HEK293 (cell line): ENCODE results near the gene CADM3.

Experiments
- CTCF ChIA-PET: fragments of 350-600 bp; formaldehyde crosslinking; extraction: SDS; loops from one replicate; lab custom pipeline; 2021; ENCODE audit warnings: antibody characterized with exemption; lab: Yijun Ruan, JAX
- POLR2A ChIA-PET: fragments of 300-600 bp; formaldehyde crosslinking; extraction: SDS; loops from one replicate; lab custom pipeline; 2020; ENCODE audit warnings: antibody characterized with exemption, inconsistent platforms; lab: Yijun Ruan, JAX
- H3K27ac ChIP-seq: fragments of 200-500 bp; sonication (Bioruptor generic); 2 replicates; pipeline ENCODE4 v1.5.1; 2014; ENCODE audit warnings: low read depth, low read length, control low read depth, inconsistent platforms; ENCODE audit errors: extremely low read depth
- H3K36me3 ChIP-seq, 2 experiments: fragments of 200-500 bp in 1 of 2; sonication (Bioruptor generic) in 1 of 2; 1 replicate in 1 of 2; 2 replicates in 1 of 2; pipeline ENCODE4 v1.5.1; 2014 to 2017; ENCODE audit warnings: inconsistent platforms in 2 of 2, low read length in 2 of 2; ENCODE audit not compliant: control insufficient read depth in 2 of 2, insufficient read depth in 1 of 2
- H3K4me1 ChIP-seq: fragments of 200-500 bp; sonication (Bioruptor generic); 2 replicates; pipeline ENCODE4 v1.5.1; 2014; ENCODE audit warnings: mild to moderate bottlenecking, low read length, inconsistent platforms; ENCODE audit not compliant: control insufficient read depth, insufficient read depth
- H3K4me3 ChIP-seq: 2 replicates; pipeline ENCODE4 v1.5.1; 2011; ENCODE audit warnings: low read depth, mild to moderate bottlenecking, control low read depth, low read length, moderate library complexity
- H3K9me3 ChIP-seq: fragments of 200-500 bp; sonication (Bioruptor generic); 2 replicates; pipeline ENCODE4 v1.5.1; 2014; ENCODE audit warnings: low read depth, low read length, inconsistent platforms; ENCODE audit not compliant: control insufficient read depth, insufficient read depth
- EGR2 ChIP-seq: fragments of 450-650 bp; formaldehyde crosslinking; IDR thresholded peaks from 2 replicates; pipeline ENCODE4 v1.5.1; 2016; ENCODE audit warnings: low read depth, missing biosample characterization, missing genetic modification characterization
- ELK4 ChIP-seq: IDR thresholded peaks from 2 replicates; pipeline ENCODE4 v1.6.1; 2011; ENCODE audit warnings: mild to moderate bottlenecking, low read depth, low read length, borderline replicate concordance
- FEZF1 ChIP-seq: fragments of 450-650 bp; formaldehyde crosslinking; IDR thresholded peaks from 2 replicates; pipeline ENCODE4 v1.5.1; 2016; ENCODE audit warnings: missing biosample characterization, missing genetic modification characterization
- GLI4 ChIP-seq: fragments of 450-650 bp; formaldehyde crosslinking; IDR thresholded peaks from 2 replicates; pipeline ENCODE4 v1.5.1; 2016; ENCODE audit warnings: missing biosample characterization, missing genetic modification characterization
- HOXA7 ChIP-seq: sonication (generic); formaldehyde crosslinking; IDR thresholded peaks from 2 replicates; pipeline ENCODE4 v1.8.1; 2022; ENCODE audit warnings: missing genetic modification reagents, borderline replicate concordance
- KLF16 ChIP-seq: fragments of 450-650 bp; formaldehyde crosslinking; IDR thresholded peaks from 2 replicates; pipeline ENCODE4 v1.5.1; 2017; ENCODE audit warnings: missing biosample characterization, missing genetic modification characterization
- KLF7 ChIP-seq: fragments of 450-650 bp; formaldehyde crosslinking; IDR thresholded peaks from 2 replicates; pipeline ENCODE4 v1.5.1; 2016; ENCODE audit warnings: missing biosample characterization, missing genetic modification characterization, borderline replicate concordance
- PATZ1 ChIP-seq: fragments of 450-650 bp; formaldehyde crosslinking; IDR thresholded peaks from 2 replicates; pipeline ENCODE4 v1.5.1; 2016; ENCODE audit warnings: missing biosample characterization, missing genetic modification characterization
- SALL2 ChIP-seq: fragments of 450-650 bp; formaldehyde crosslinking; IDR thresholded peaks from 2 replicates; pipeline ENCODE4 v1.5.0; 2017; ENCODE audit warnings: missing biosample characterization, mild to moderate bottlenecking, missing genetic modification characterization, borderline replicate concordance
- SCRT2 ChIP-seq: fragments of 450-650 bp; formaldehyde crosslinking; IDR thresholded peaks from 2 replicates; pipeline ENCODE4 v1.5.1; 2016; ENCODE audit warnings: missing biosample characterization, missing genetic modification characterization
- SP7 ChIP-seq: fragments of 450-650 bp; formaldehyde crosslinking; IDR thresholded peaks from 2 replicates; pipeline ENCODE4 v1.5.1; 2016; ENCODE audit warnings: missing biosample characterization, missing genetic modification characterization
- TRIM28 ChIP-seq: IDR thresholded peaks from 2 replicates; pipeline ENCODE4 v1.6.1; 2011; ENCODE audit warnings: low read length, control low read depth, borderline replicate concordance
- YY2 ChIP-seq: fragments of 450-650 bp; formaldehyde crosslinking; IDR thresholded peaks from 2 replicates; pipeline ENCODE4 v1.5.1; 2016; ENCODE audit warnings: missing biosample characterization, missing genetic modification characterization
- ZBTB17 ChIP-seq: fragments of 450-650 bp; formaldehyde crosslinking; IDR thresholded peaks from 2 replicates; pipeline ENCODE4 v1.5.1; 2016; ENCODE audit warnings: missing biosample characterization, missing genetic modification characterization
- ZNF155 ChIP-seq: fragments of 450-650 bp; formaldehyde crosslinking; IDR thresholded peaks from 2 replicates; pipeline ENCODE4 v1.5.1; 2016; ENCODE audit warnings: missing biosample characterization, missing genetic modification characterization
- ZNF175 ChIP-seq: fragments of 450-650 bp; formaldehyde crosslinking; IDR thresholded peaks from 2 replicates; pipeline ENCODE4 v1.5.1; 2016; ENCODE audit warnings: missing biosample characterization, missing genetic modification characterization
- ZNF19 ChIP-seq: fragments of 450-650 bp; formaldehyde crosslinking; IDR thresholded peaks from 2 replicates; pipeline ENCODE4; 2016; ENCODE audit warnings: missing biosample characterization, missing genetic modification characterization, low read depth
- ZNF26 ChIP-seq: fragments of 450-650 bp; formaldehyde crosslinking; IDR thresholded peaks from 2 replicates; pipeline ENCODE4 v1.5.1; 2016; ENCODE audit warnings: missing biosample characterization, missing genetic modification characterization
- ZNF292 ChIP-seq: fragments of 450-650 bp; formaldehyde crosslinking; IDR thresholded peaks from 2 replicates; pipeline ENCODE4 v1.5.1; 2016; ENCODE audit warnings: low read depth, missing biosample characterization, missing genetic modification characterization, borderline replicate concordance
- ZNF341 ChIP-seq: fragments of 450-650 bp; formaldehyde crosslinking; IDR thresholded peaks from 2 replicates; pipeline ENCODE4; 2016; ENCODE audit warnings: low read depth, missing biosample characterization, missing genetic modification characterization
- ZNF48 ChIP-seq: fragments of 450-650 bp; formaldehyde crosslinking; IDR thresholded peaks from 2 replicates; pipeline ENCODE4 v1.5.1; 2016; ENCODE audit warnings: missing biosample characterization, missing genetic modification characterization
- ZNF510 ChIP-seq: fragments of 450-650 bp; formaldehyde crosslinking; IDR thresholded peaks from 2 replicates; pipeline ENCODE4 v1.5.1; 2018; ENCODE audit warnings: mild to moderate bottlenecking, missing genetic modification characterization, missing biosample characterization; ENCODE audit not compliant: insufficient replicate concordance
- ZNF561 ChIP-seq: fragments of 450-650 bp; IDR thresholded peaks from 2 replicates; pipeline ENCODE4 v1.5.1; 2018; ENCODE audit warnings: missing biosample characterization, missing genetic modification characterization, borderline replicate concordance
- ZNF585B ChIP-seq: fragments of 450-650 bp; formaldehyde crosslinking; IDR thresholded peaks from 2 replicates; pipeline ENCODE4 v1.5.1; 2016; ENCODE audit warnings: missing biosample characterization, missing genetic modification characterization
- ZNF639 ChIP-seq: fragments of 450-650 bp; formaldehyde crosslinking; IDR thresholded peaks from 2 replicates; pipeline ENCODE4 v1.5.1; 2016; ENCODE audit warnings: missing biosample characterization, missing genetic modification characterization
- ZNF670 ChIP-seq: fragments of 450-650 bp; formaldehyde crosslinking; IDR thresholded peaks from 2 replicates; pipeline ENCODE4 v1.5.1; 2016; ENCODE audit warnings: missing biosample characterization, missing genetic modification characterization, low read depth

The CADM3 gene

GRCh38 chr1:159162516-159163265 lies 8.7 kb upstream of the CADM3 start:
- Histone ChIP-seq H3K4me3 (no peak overlapping the region), H3K9me3 (no peaks in the 10 kb centered on the region), H3K36me3 (no peaks in the 10 kb centered on the region), H3K27ac (no peak overlapping the region), H3K4me1 (no peaks in the 10 kb centered on the region)
- no peak for TF ChIP-seq ZNF26
- peak; percentile 30; the same call in 1 of the 2 replicates for TF ChIP-seq SCRT2 (tag by site-specific recombination)
- CTCF ChIA-PET, result interaction anchor here (1.0 to 4.6 kb wide), 4 partner anchors 30 to 783 kb away, joined by 4 to 105 read pairs (median 53); partner anchors contain the start of gene IGSF9
- POLR2A ChIA-PET, result interaction anchor here (0.5 kb wide), 1 partner anchor 46 kb away, joined by 4 read pairs; no protein-coding TSS in a partner anchor

GRCh38 chr1:159163614-159164228 lies 7.7 kb upstream of the CADM3 start:
- no peak overlapping the region for H3K27ac ChIP-seq
- no peaks in the 10 kb centered on the region for H3K9me3 ChIP-seq
- ChIA-PET POLR2A (no interaction called here), CTCF (interaction anchor here (0.5 to 4.6 kb wide), 5 partner anchors 31 to 782 kb away, joined by 3 to 105 read pairs (median 37); partner anchors contain the start of gene IGSF9)
- H3K36me3 ChIP-seq, result no peaks in the 10 kb centered on the region
- no peak overlapping the region for H3K4me3 ChIP-seq
- no peaks in the 10 kb centered on the region for H3K4me1 ChIP-seq
- TF ChIP-seq ZNF585B (no peak), ZNF292 (no peak), ZNF510 (tag by site-specific recombination) (no peak), GLI4 (no peak), YY2 (tag by site-specific recombination) (no peak), ELK4 (no peak)

- CTCF ChIA-PET, result interaction anchor here (1.2 to 2.4 kb wide), 4 partner anchors 29 to 43 kb away, joined by 4 to 8 read pairs (median 6); no protein-coding TSS in a partner anchor
- Histone ChIP-seq H3K9me3 (no peaks in the 10 kb centered on the region), H3K27ac (no peak overlapping the region)
- no peak for TF ChIP-seq ZNF561 (tag by site-specific recombination)
- no peak for TF ChIP-seq TRIM28
- TF ChIP-seq EGR2, result no peak
- TF ChIP-seq PATZ1 (tag by site-specific recombination), result no peak
- no peak for TF ChIP-seq ZBTB17
- TF ChIP-seq ZNF175 (tag by site-specific recombination), result no peak
- no peak for TF ChIP-seq ZNF670 (tag by site-specific recombination)
- no peak for TF ChIP-seq FEZF1 (tag by site-specific recombination)
- TF ChIP-seq HOXA7 (CRISPR knock-in tag), result no peak
- TF ChIP-seq ZNF341, result no peak
- no peak for TF ChIP-seq ZNF48
- TF ChIP-seq KLF16 (tag by site-specific recombination), result no peak
- TF ChIP-seq ZNF639 (tag by site-specific recombination), result no peak
- no peak for TF ChIP-seq ZNF19 (tag by site-specific recombination)
- no peak for TF ChIP-seq KLF7
- TF ChIP-seq SALL2 (tag by site-specific recombination), result no peak
- no peak for TF ChIP-seq SP7 (tag by site-specific recombination)
- TF ChIP-seq ZNF155 (tag by site-specific recombination), result no peak
- TF ChIP-seq, all 188 proteins: peak for 0
- H3K4me3 ChIP-seq, result no peak overlapping the region
- no peaks in the 10 kb centered on the region for H3K36me3 ChIP-seq
- H3K4me1 ChIP-seq, result no peaks in the 10 kb centered on the region
- POLR2A ChIA-PET, result no interaction called here
Observed at GRCh38 chr1:159168043-159168442, 3.4 kb upstream of the CADM3 start.
